Fibroblast of lung (primary cell): ENCODE data around the gene PTOV1. TPM values are rescaled to one million over a fixed set of nuclear protein-coding genes. Genes with fewer than 3 reads are reported as not detected.
A peak's percentile ranks its signal among the peaks of the same experiment; 100 is the strongest.

Experiments used
- DNase-seq, 2 donors: peaks; one replicate each; pipeline versions ENCODE4 v3.0.0 to v3.0.0-alpha.2; 2010; ENCODE audit warnings: low read depth in 2 of 2
- H2AFZ ChIP-seq: 2 replicates; pipeline ENCODE4 v1.5.1; 2012; ENCODE audit warnings: low read length, control low read depth, inconsistent platforms
- H3K27ac ChIP-seq: 2 replicates; pipeline ENCODE4 v1.5.1; 2011; ENCODE audit warnings: low read length, control low read depth; ENCODE audit not compliant: insufficient read depth
- H3K27me3 ChIP-seq: 2 replicates; pipeline ENCODE4 v1.5.1; 2011; ENCODE audit warnings: mild to moderate bottlenecking, low read length; ENCODE audit not compliant: control insufficient read depth, insufficient read depth
- H3K36me3 ChIP-seq: 2 replicates; pipeline ENCODE4 v1.5.1; 2011; ENCODE audit warnings: low read length; ENCODE audit not compliant: control insufficient read depth, insufficient read depth
- H3K4me1 ChIP-seq: 2 replicates; pipeline ENCODE4 v1.5.1; 2011; ENCODE audit warnings: low read length; ENCODE audit not compliant: control insufficient read depth, insufficient read depth; ENCODE audit errors: extremely low read depth
- H3K4me2 ChIP-seq: 2 replicates; pipeline ENCODE4 v1.5.1; 2011; ENCODE audit warnings: low read length, control low read depth; ENCODE audit not compliant: insufficient read depth; ENCODE audit errors: extremely low read depth
- H3K4me3 ChIP-seq, 4 experiments: fragments of 200-600 bp in 1 of 4; sonication (generic) in 1 of 4; replicated peaks in 1 of 4; 2 replicates each; pipeline ENCODE4 v1.5.1; 2011 to 2016; ENCODE audit warnings: low read length in 4 of 4, low read depth in 3 of 4, mild to moderate bottlenecking in 3 of 4, control low read depth in 2 of 4, inconsistent platforms in 1 of 4, mixed read lengths in 1 of 4; ENCODE audit not compliant: insufficient read depth in 1 of 4; ENCODE audit errors: control extremely low read depth in 1 of 4
- H3K79me2 ChIP-seq: 2 replicates; pipeline ENCODE4 v1.5.1; 2012; ENCODE audit warnings: mild to moderate bottlenecking, low read length, inconsistent platforms; ENCODE audit not compliant: control insufficient read depth, insufficient read depth
- H3K9ac ChIP-seq: 2 replicates; pipeline ENCODE4 v1.5.1; 2011; ENCODE audit warnings: mild to moderate bottlenecking, low read length, control low read depth; ENCODE audit not compliant: insufficient read depth
- H3K9me3 ChIP-seq: 2 replicates; pipeline ENCODE4 v1.5.1; 2012; ENCODE audit warnings: low read depth, low read length; ENCODE audit not compliant: control insufficient read depth, insufficient read depth
- H4K20me1 ChIP-seq: 2 replicates; pipeline ENCODE4 v1.5.1; 2011; ENCODE audit warnings: low read length; ENCODE audit not compliant: control insufficient read depth, insufficient read depth; ENCODE audit errors: extremely low read depth
- EZH2 ChIP-seq: IDR thresholded peaks from 2 replicates; pipeline ENCODE4 v1.5.1; 2012; ENCODE audit warnings: low read length, control low read depth, mild to moderate bottlenecking; ENCODE audit errors: missing control alignments
- polyA plus RNA-seq, 2 donors: library from polyadenylated mRNA; depleted of rRNA in 1 of 2; stranded (reverse) in 1 of 2; unstranded in 1 of 2; fragments of >200 nt; gene quantifications; 2 replicates each; pipeline ENCODE4 v1.2.1, GENCODE V29; 2011 to 2012; ENCODE audit warnings: missing spikeins in 1 of 2
- total RNA-seq: library from RNA; depleted of rRNA; stranded (reverse); fragments of >200 nt; gene quantifications from 2 replicates; pipeline ENCODE4 v1.2.1, GENCODE V29; 2014
- TF ChIP-seq, protein P1 (sequence below), 2 donors: IDR thresholded peaks in 1 of 2; conservative IDR thresholded peaks in 1 of 2; 1 replicate in 1 of 2; 2 replicates in 1 of 2; pipeline ENCODE4 v1.5.1; 2011 to 2012; ENCODE audit warnings: low read length in 2 of 2, control low read depth in 1 of 2, inconsistent platforms in 1 of 2, low read depth in 1 of 2, mild to moderate bottlenecking in 1 of 2

Gene PTOV1
- total and polyA plus RNA-seq, 2 donors (not counting 1 experiment from before 2014, with no cell fraction given) = 41.1 to 56.0 TPM

DNA sequence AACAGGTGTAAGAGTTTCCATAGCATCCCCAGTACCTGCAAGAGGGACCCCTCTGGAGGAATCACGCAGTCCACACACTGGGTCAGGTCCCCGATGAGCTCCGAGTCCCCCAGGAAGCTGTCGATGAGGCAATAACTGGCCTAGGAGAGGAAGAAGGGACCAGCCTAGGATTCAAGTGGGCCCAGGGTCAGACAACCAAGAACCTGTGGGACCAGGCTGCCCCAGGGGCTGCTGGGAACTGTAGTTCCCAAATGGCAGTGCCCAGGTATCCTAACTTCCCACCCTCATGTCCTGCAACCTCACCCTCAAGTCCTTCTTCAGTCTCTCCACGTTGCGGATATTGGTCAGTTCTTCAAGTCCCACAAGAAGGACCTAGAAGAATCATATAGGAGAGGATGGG is 39.6 kb upstream of the PTOV1 start:
- peaks cover 7% of the 10 kb centered on the region for H3K36me3 ChIP-seq
- H3K27me3 ChIP-seq = no peaks in the 10 kb centered on the region
- no peak overlapping the region for H2AFZ ChIP-seq
- DNase-seq = no peak
- H3K9me3 ChIP-seq = no peaks in the 10 kb centered on the region
- peaks cover 8% of the 10 kb centered on the region for H3K4me1 ChIP-seq
- no peak overlapping the region for H3K27ac ChIP-seq
- H3K4me3 ChIP-seq = no peak overlapping the region
- H3K4me2 ChIP-seq = no peak overlapping the region
- H3K79me2 ChIP-seq = no peaks in the 10 kb centered on the region
- no peaks in the 10 kb centered on the region for H4K20me1 ChIP-seq
- TF ChIP-seq EZH2 = no peak
- TF ChIP-seq, protein P1, sequence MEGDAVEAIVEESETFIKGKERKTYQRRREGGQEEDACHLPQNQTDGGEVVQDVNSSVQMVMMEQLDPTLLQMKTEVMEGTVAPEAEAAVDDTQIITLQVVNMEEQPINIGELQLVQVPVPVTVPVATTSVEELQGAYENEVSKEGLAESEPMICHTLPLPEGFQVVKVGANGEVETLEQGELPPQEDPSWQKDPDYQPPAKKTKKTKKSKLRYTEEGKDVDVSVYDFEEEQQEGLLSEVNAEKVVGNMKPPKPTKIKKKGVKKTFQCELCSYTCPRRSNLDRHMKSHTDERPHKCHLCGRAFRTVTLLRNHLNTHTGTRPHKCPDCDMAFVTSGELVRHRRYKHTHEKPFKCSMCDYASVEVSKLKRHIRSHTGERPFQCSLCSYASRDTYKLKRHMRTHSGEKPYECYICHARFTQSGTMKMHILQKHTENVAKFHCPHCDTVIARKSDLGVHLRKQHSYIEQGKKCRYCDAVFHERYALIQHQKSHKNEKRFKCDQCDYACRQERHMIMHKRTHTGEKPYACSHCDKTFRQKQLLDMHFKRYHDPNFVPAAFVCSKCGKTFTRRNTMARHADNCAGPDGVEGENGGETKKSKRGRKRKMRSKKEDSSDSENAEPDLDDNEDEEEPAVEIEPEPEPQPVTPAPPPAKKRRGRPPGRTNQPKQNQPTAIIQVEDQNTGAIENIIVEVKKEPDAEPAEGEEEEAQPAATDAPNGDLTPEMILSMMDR (conservative IDR thresholded peaks at IDR 0.05 in 1 of 2, IDR thresholded peaks at IDR 0.05 in 1 of 2; ENCODE audit: low read depth in 1 of 2, low read length in 2 of 2) = no peak
- no peak overlapping the region for H3K9ac ChIP-seq

DNA sequence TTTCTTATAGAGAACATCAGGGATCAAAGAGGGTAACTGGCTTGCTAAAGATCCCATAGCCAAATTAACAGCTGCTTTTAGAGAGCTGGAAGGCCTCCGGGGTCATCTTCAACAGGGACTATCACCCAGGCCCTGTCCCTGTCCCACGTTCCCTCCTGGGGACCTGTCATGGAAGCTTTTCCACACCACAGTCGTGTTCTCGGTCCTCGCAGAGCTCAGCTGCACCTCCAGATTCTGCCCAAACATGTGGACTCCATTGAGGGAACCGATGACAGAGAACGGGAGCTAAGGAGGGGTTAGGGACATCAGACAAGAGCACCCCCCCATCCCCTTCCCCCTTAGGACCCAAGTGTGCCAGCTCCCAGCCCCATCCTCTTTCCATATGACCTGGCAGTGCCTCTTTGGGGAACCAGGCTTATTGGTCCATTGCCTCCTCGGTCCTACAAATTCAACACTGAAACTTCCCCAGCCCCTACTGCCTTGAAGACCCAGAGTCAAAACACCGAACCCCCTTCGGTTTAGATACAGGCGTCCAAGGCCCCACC is 38.4 kb upstream of the PTOV1 start:
- no peaks in the 10 kb centered on the region for H3K27me3 ChIP-seq
- H2AFZ ChIP-seq = no peak overlapping the region
- H3K9ac ChIP-seq = peak overlapping the region; percentile 75
- H3K4me3 ChIP-seq = peak overlapping the region; percentile 40 to 94 (median 70)
- peaks cover 2% of the 10 kb centered on the region for H3K36me3 ChIP-seq
- peaks cover 8% of the 10 kb centered on the region for H3K4me1 ChIP-seq
- no peaks in the 10 kb centered on the region for H3K9me3 ChIP-seq
- no peak for TF ChIP-seq EZH2
- TF ChIP-seq, protein P1 (conservative IDR thresholded peaks at IDR 0.05 in 1 of 2, IDR thresholded peaks at IDR 0.05 in 1 of 2; ENCODE audit: low read depth in 1 of 2, low read length in 2 of 2) = no peak
- H3K27ac ChIP-seq = peak overlapping the region; percentile 91
- H3K79me2 ChIP-seq = no peaks in the 10 kb centered on the region
- H4K20me1 ChIP-seq = no peaks in the 10 kb centered on the region
- peak overlapping the region; percentile 90 for H3K4me2 ChIP-seq
- DNase-seq = no peak

DNA sequence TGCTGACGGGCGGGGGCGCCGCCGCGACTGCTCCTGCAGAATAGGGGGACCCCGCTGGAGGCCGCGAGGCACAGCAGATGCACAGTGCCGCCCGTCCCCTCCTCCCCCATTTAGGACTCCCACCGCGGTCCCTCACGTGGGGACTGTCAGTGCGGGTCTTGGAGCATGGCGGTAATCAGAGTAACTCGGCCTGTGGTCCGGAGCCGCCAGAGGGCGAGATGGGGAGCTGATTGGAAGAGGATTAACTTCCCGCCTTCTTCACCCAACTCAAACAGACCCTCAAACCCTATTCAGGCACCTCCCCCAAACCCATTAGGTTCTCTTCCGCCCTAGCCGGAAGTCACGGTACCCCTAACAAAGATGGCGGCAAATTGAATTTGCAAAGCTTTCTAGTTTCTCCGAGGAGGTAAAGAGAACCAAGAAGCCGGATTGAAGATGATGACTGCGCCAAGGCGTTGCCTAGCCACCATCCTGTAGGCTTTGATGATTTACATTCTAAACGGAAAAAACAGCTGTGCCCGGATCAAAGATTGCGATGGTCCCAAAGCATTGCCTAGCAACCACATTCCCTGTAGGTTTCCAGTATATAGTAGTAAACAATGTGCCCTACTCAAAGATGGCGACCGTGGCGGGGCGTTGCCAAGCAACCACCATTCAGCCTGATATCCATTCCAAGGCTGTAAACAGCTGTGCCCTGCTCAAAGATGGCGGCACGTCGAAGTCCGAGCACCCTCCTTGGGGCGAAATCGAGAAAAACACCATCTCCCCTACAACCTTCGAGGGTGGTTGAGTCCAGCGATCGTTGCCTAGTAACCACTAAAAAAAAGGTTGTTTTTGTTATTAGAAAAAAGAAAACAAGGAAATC is 37.7 kb upstream of the PTOV1 start, which contains the start of gene FUZ:
FUZ (minus strand) TSS at position 296 of the 865 bp plus-strand sequence; CDS start at position 110, 186 bp downstream.
- H3K9ac ChIP-seq = peak within 1 kb of the TSS; percentile 75
- peak within 1 kb of the TSS; percentile 40 to 94 (median 70) for H3K4me3 ChIP-seq
- H3K79me2 ChIP-seq = peaks cover under 1% of the 10 kb centered on the region
- peaks cover 2% of the 10 kb centered on the region for H3K36me3 ChIP-seq
- peaks cover 8% of the 10 kb centered on the region for H3K4me1 ChIP-seq
- peak within 1 kb of the TSS; percentile 91 for H3K27ac ChIP-seq
- no peaks in the 10 kb centered on the region for H3K9me3 ChIP-seq
- H4K20me1 ChIP-seq = no peaks in the 10 kb centered on the region
- H3K27me3 ChIP-seq = no peaks in the 10 kb centered on the region
- peak; percentile 99 for DNase-seq
- no peak for TF ChIP-seq EZH2
- TF ChIP-seq, protein P1 (conservative IDR thresholded peaks at IDR 0.05 in 1 of 2, IDR thresholded peaks at IDR 0.05 in 1 of 2; ENCODE audit: low read depth in 1 of 2, low read length in 2 of 2) = peak; percentile 29 to 32
- H3K4me2 ChIP-seq = peak within 1 kb of the TSS; percentile 90
- peak within 1 kb of the TSS; percentile 15 for H2AFZ ChIP-seq
